ENCODE data around the gene NPHS1. TPM values are rescaled to one million over a fixed set of nuclear protein-coding genes. Genes with fewer than 3 reads are reported as not detected.

Gene NPHS1
- total RNA-seq, 1 donor from 2014 or later, result not detected

- intact Hi-C loops (cut with DNase I), result no loop called here
Observed at GRCh38 chr19:35818445-35818844, 33.9 kb downstream of the NPHS1 start.

GRCh38 chr19:35816846-35817245, 35.5 kb downstream of the NPHS1 start:
- Histone ChIP-seq H3K4me1 (no peaks in the 10 kb centered on the region), H3K36me3 (no peaks in the 10 kb centered on the region), H3K4me3 (no peak overlapping the region), H3K27me3 (no peaks in the 10 kb centered on the region), H3K9me3 (no peaks in the 10 kb centered on the region), H3K27ac (no peak overlapping the region)
- DNase-seq (ENCODE audit: extremely low spot score in 2 of 2), result no peak
- intact Hi-C loops (cut with DNase I), result no loop called here
- no peak for TF ChIP-seq CTCF (IDR thresholded peaks at IDR 0.05)
- no peak for TF ChIP-seq POLR2AphosphoS5 (IDR thresholded peaks at IDR 0.05; ENCODE audit: insufficient read depth in 1 of 2, low read depth in 1 of 2)
- no peak for TF ChIP-seq POLR2A (IDR thresholded peaks at IDR 0.05)

More at GRCh38 chr19:35818445-35818844, 33.9 kb downstream of the NPHS1 start:
- Histone ChIP-seq H3K4me1 (no peaks in the 10 kb centered on the region), H3K27me3 (no peaks in the 10 kb centered on the region), H3K4me3 (no peak overlapping the region), H3K36me3 (no peaks in the 10 kb centered on the region), H3K9me3 (no peaks in the 10 kb centered on the region), H3K27ac (no peak overlapping the region)
- DNase-seq (ENCODE audit: extremely low spot score in 2 of 2), result no peak
- TF ChIP-seq POLR2AphosphoS5 (IDR thresholded peaks at IDR 0.05; ENCODE audit: insufficient read depth in 1 of 2, low read depth in 1 of 2), result no peak
- no peak for TF ChIP-seq POLR2A (IDR thresholded peaks at IDR 0.05)
- no peak for TF ChIP-seq CTCF (IDR thresholded peaks at IDR 0.05)

GRCh38 chr19:35816262-35816661, 36.0 kb downstream of the NPHS1 start:
- no peak for TF ChIP-seq CTCF (IDR thresholded peaks at IDR 0.05)
- no peak for TF ChIP-seq POLR2A (IDR thresholded peaks at IDR 0.05)
- TF ChIP-seq POLR2AphosphoS5 (IDR thresholded peaks at IDR 0.05; ENCODE audit: insufficient read depth in 1 of 2, low read depth in 1 of 2), result no peak
- intact Hi-C loops (cut with DNase I), result no loop called here
- H3K36me3 ChIP-seq, result no peaks in the 10 kb centered on the region
- H3K4me1 ChIP-seq, result no peaks in the 10 kb centered on the region
- H3K4me3 ChIP-seq, result no peak overlapping the region
- no peak overlapping the region for H3K27ac ChIP-seq
- no peaks in the 10 kb centered on the region for H3K9me3 ChIP-seq
- H3K27me3 ChIP-seq, result no peaks in the 10 kb centered on the region
- DNase-seq (ENCODE audit: extremely low spot score in 2 of 2), result no peak

- no peak for DNase-seq (ENCODE audit: extremely low spot score in 2 of 2)
- Histone ChIP-seq H3K4me1 (no peaks in the 10 kb centered on the region), H3K27me3 (no peaks in the 10 kb centered on the region), H3K27ac (no peak overlapping the region), H3K4me3 (no peak overlapping the region), H3K9me3 (no peaks in the 10 kb centered on the region), H3K36me3 (no peaks in the 10 kb centered on the region)
- no peak for TF ChIP-seq POLR2A (IDR thresholded peaks at IDR 0.05)
- no peak for TF ChIP-seq CTCF (IDR thresholded peaks at IDR 0.05)
- no peak for TF ChIP-seq POLR2AphosphoS5 (IDR thresholded peaks at IDR 0.05; ENCODE audit: insufficient read depth in 1 of 2, low read depth in 1 of 2)
- intact Hi-C loops (cut with DNase I), result no loop called here
Observed at GRCh38 chr19:35813043-35813890, 39.0 kb downstream of the NPHS1 start.

Data from vagina (tissue), 2 donors.